ENCODE data around the gene ADGRB2. TPM values are rescaled to one million over a fixed set of nuclear protein-coding genes. Genes with fewer than 3 reads are reported as not detected.

Gene ADGRB2
- total RNA-seq, 2 experiments from 2014 or later, result 4.0 to 11.4 TPM

GRCh38 chr1:31723828-31724359, 40.2 kb downstream of the ADGRB2 start:
- ChIA-PET POLR2A (no interaction called here), CTCF (ENCODE audit: unreplicated experiment) (no interaction called here)
- intact Hi-C loops (cut with micrococcal nuclease; ENCODE audit: unreplicated experiment), result no loop called here
- no peak for TF ChIP-seq EZH2phosphoT487 (IDR thresholded peaks at IDR 0.05; ENCODE audit: borderline replicate concordance, low read depth, low read length)
- no peak for TF ChIP-seq CTCF (conservative IDR thresholded peaks at IDR 0.05; ENCODE audit: low read length)
- no TSS peak for BruUV-seq (replicated peaks)
- Histone ChIP-seq H3K9me3 (ENCODE audit: low read length) (no peaks in the 10 kb centered on the region), H3K4me1 (ENCODE audit: insufficient read depth, low read length, poor library complexity, severe bottlenecking) (peaks cover 13% of the 10 kb centered on the region), H3K4me2 (ENCODE audit: low read length) (no peak overlapping the region), H4K20me1 (ENCODE audit: insufficient read depth, low read length) (no peaks in the 10 kb centered on the region), H3K79me2 (ENCODE audit: insufficient read depth, low read depth, low read length) (no peaks in the 10 kb centered on the region), H3K4me3 (ENCODE audit: low read depth, low read length, poor library complexity, severe bottlenecking) (no peak overlapping the region), H2AFZ (ENCODE audit: low read length) (no peak overlapping the region), H3K9me2 (ENCODE audit: insufficient read depth, low read length) (no peaks in the 10 kb centered on the region), H3K27ac (ENCODE audit: low read depth, low read length, poor library complexity, severe bottlenecking) (no peak overlapping the region), H3K36me3 (ENCODE audit: insufficient read depth, low read length) (no peaks in the 10 kb centered on the region)
- peak; percentile 69 for DNase-seq (ENCODE audit: low spot score)

- POLR2A ChIA-PET, result interaction anchor here (0.6 kb wide), 1 partner anchor 251 kb away, joined by 5 read pairs; no protein-coding TSS in a partner anchor
- no peaks in the 10 kb centered on the region for H3K36me3 ChIP-seq (ENCODE audit: insufficient read depth, low read length)
- no peaks in the 10 kb centered on the region for H3K9me3 ChIP-seq (ENCODE audit: low read length)
- no peaks in the 10 kb centered on the region for H3K9me2 ChIP-seq (ENCODE audit: insufficient read depth, low read length)
- H3K79me2 ChIP-seq (ENCODE audit: insufficient read depth, low read depth, low read length), result no peaks in the 10 kb centered on the region
- H4K20me1 ChIP-seq (ENCODE audit: insufficient read depth, low read length), result no peaks in the 10 kb centered on the region
- TF ChIP-seq CTCF (conservative IDR thresholded peaks at IDR 0.05; ENCODE audit: low read length), result no peak
- no peak for TF ChIP-seq EZH2phosphoT487 (IDR thresholded peaks at IDR 0.05; ENCODE audit: borderline replicate concordance, low read depth, low read length)
- H3K4me2 ChIP-seq (ENCODE audit: low read length), result no peak overlapping the region
- CTCF ChIA-PET (ENCODE audit: unreplicated experiment), result no interaction called here
- H3K4me3 ChIP-seq (ENCODE audit: low read depth, low read length, poor library complexity, severe bottlenecking), result no peak overlapping the region
- H3K27ac ChIP-seq (ENCODE audit: low read depth, low read length, poor library complexity, severe bottlenecking), result no peak overlapping the region
- no TSS peak for BruUV-seq (replicated peaks)
- intact Hi-C loops (cut with micrococcal nuclease; ENCODE audit: unreplicated experiment), result no loop called here
- H2AFZ ChIP-seq (ENCODE audit: low read length), result no peak overlapping the region
- no peaks in the 10 kb centered on the region for H3K4me1 ChIP-seq (ENCODE audit: insufficient read depth, low read length, poor library complexity, severe bottlenecking)
- no peak for DNase-seq (ENCODE audit: low spot score)
These were observed 45.7 kb downstream of the ADGRB2 start for GRCh38 chr1:31718327-31718897.

GRCh38 chr1:31717341-31717740, 46.8 kb downstream of the ADGRB2 start:
- no peak overlapping the region for H3K27ac ChIP-seq (ENCODE audit: low read depth, low read length, poor library complexity, severe bottlenecking)
- TF ChIP-seq CTCF (conservative IDR thresholded peaks at IDR 0.05; ENCODE audit: low read length) (no peak), EZH2phosphoT487 (IDR thresholded peaks at IDR 0.05; ENCODE audit: borderline replicate concordance, low read depth, low read length) (no peak)
- DNase-seq (ENCODE audit: low spot score), result no peak

More at GRCh38 chr1:31717341-31717740, 46.8 kb downstream of the ADGRB2 start:
- no TSS peak for BruUV-seq (replicated peaks)
- CTCF ChIA-PET (ENCODE audit: unreplicated experiment), result interaction anchor here (0.6 to 1.1 kb wide), 2 partner anchors 28 to 1101 kb away, joined by 3 read pairs; no protein-coding TSS in a partner anchor
- no peak overlapping the region for H3K4me2 ChIP-seq (ENCODE audit: low read length)
- H3K9me2 ChIP-seq (ENCODE audit: insufficient read depth, low read length), result no peaks in the 10 kb centered on the region
- no peaks in the 10 kb centered on the region for H3K36me3 ChIP-seq (ENCODE audit: insufficient read depth, low read length)
- intact Hi-C loops (cut with micrococcal nuclease; ENCODE audit: unreplicated experiment), result no loop called here
- no peaks in the 10 kb centered on the region for H3K9me3 ChIP-seq (ENCODE audit: low read length)
- POLR2A ChIA-PET, result no interaction called here
- no peak overlapping the region for H2AFZ ChIP-seq (ENCODE audit: low read length)
- H4K20me1 ChIP-seq (ENCODE audit: insufficient read depth, low read length), result no peaks in the 10 kb centered on the region
- no peaks in the 10 kb centered on the region for H3K4me1 ChIP-seq (ENCODE audit: insufficient read depth, low read length, poor library complexity, severe bottlenecking)
- no peak overlapping the region for H3K4me3 ChIP-seq (ENCODE audit: low read depth, low read length, poor library complexity, severe bottlenecking)
- no peaks in the 10 kb centered on the region for H3K79me2 ChIP-seq (ENCODE audit: insufficient read depth, low read depth, low read length)

Data from OCI-LY7 (cell line).